Stimulated activated naive CD8-positive, alpha-beta T cell treated with anti-CD3 and anti-CD28 coated beads, Interleukin-15, Interleukin-2, amounts not matched to agents 100 ng/mL and 50 ng/mL, for 24 hours (primary cell): Measurements from ENCODE around the gene VWF.
A peak's percentile ranks its signal among the peaks of the same experiment; 100 is the strongest.
"Not testable (repeated sequence)": the region's sequence is repeated elsewhere in the genome, so short reads cannot be mapped to it uniquely, and the experiment has no call there.

ENCODE experiments used
- H3K27ac Mint-ChIP-seq: one replicate; pipeline ENCODE4 v1.8.0; 2021; ENCODE audit warnings: mild to moderate bottlenecking, mixed read lengths
- H3K27me3 Mint-ChIP-seq: one replicate; pipeline ENCODE4 v1.8.0; 2021; ENCODE audit warnings: mixed read lengths
- H3K36me3 Mint-ChIP-seq: one replicate; pipeline ENCODE4 v1.8.0; 2021; ENCODE audit warnings: low read depth, mixed read lengths
- H3K4me1 Mint-ChIP-seq: one replicate; pipeline ENCODE4 v1.8.0; 2021; ENCODE audit warnings: low read depth, mixed read lengths
- H3K4me3 Mint-ChIP-seq: one replicate; pipeline ENCODE4 v1.8.0; 2021; ENCODE audit warnings: mild to moderate bottlenecking, mixed read lengths
- H3K9me3 Mint-ChIP-seq: one replicate; pipeline ENCODE4 v1.8.0; 2021; ENCODE audit warnings: mixed read lengths

Gene VWF

DNA sequence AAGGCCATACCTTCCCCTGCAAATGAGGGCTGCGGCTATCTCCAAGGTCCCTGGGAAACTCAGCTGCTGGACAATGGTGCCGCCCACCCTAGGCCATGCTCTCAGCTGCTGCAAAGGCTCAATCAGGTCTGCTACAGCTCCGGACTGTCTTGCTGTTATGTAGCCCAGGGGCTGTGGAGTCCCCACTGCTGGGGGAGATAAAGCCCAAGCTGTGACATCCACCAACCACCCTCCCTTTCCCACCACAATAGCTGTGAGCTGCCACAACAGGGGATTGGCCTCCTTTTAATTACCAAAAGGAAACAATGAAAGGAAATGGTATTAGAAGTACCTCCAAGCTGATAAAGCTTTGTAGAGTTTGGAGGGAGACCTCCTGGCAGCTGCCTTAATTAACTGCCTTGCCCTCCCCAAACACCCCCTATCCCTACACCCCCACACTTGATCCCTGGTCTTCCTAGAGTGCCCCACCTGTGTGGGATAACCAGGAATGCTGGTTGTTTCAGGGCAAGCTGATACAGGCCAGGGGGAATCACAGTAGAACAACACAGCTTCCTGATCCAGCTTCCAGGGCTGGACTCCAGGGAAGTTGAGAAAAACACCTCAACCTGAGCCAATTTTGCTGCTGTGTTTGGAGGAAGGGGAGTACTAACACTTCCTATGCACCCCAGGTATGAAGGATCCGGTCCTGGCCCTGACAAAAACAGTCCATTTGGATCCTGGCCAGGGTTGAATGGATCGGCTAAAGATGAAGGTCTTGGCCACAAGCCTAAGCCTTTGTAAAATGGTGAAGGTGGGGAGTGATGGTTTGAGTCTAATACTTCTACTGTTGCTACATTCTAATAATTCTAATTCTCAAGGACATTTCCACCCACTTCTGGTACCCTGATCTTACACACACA is at the start of gene VWF:
Gene VWF, minus strand, starts transcription at position 260 of the 899 bp plus-strand sequence. CDS start 1,474 bp downstream, outside the sequence.
- H3K36me3 Mint-ChIP-seq, result no peaks in the 10 kb centered on the region
- H3K9me3 Mint-ChIP-seq, result no peaks in the 10 kb centered on the region
- no peak within 1 kb of the TSS for H3K27ac Mint-ChIP-seq
- no peaks in the 10 kb centered on the region for H3K4me1 Mint-ChIP-seq
- H3K4me3 Mint-ChIP-seq, result no peak within 1 kb of the TSS
- no peaks in the 10 kb centered on the region for H3K27me3 Mint-ChIP-seq

DNA sequence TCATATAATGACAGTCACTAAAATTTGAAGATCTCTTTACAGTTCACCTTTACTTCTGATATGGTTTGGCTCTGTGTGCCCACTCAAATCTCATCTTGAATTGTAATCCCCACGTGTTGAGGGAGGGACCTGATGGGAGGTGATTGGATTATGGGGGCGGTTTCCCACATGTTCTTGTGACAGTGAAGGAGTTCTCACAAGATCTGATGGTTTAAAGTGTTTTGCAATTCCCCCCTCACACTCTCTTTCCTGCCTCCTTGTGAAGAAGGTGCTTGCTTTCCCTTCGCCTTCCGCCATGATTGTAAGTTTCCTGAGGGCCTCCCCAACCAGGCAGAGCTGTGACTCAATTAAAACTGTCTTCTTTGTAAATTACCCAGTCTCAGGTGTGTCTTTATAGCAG is 48.4 kb upstream of the VWF start:
- Mint-ChIP-seq H3K9me3 (no peaks in the 10 kb centered on the region), H3K4me3 (no peak overlapping the region), H3K4me1 (peaks cover 19% of the 10 kb centered on the region), H3K27ac (no peak overlapping the region), H3K27me3 (no peaks in the 10 kb centered on the region), H3K36me3 (no peaks in the 10 kb centered on the region)

DNA sequence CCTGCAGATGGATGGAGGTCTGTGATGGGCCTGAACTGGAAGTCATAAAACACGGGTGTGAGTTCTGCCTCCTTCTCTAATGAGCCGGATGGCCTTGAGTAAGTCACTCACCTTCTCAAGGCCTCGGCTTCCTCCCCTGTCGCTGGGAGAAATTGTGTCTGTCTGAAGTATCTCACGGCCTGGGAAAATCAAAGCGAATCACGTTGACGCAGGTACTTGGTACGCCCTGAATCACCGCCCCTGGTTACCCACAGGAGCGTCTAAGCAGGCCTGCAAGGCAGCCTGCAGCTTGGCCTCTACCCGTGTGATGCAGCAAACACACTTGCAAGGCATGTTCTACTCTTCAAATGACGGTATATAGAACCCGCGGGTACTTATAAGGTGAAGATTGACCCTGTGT is 47.6 kb upstream of the VWF start:
- Mint-ChIP-seq H3K27me3 (no peaks in the 10 kb centered on the region), H3K4me3 (no peak overlapping the region), H3K27ac (no peak overlapping the region), H3K36me3 (no peaks in the 10 kb centered on the region), H3K9me3 (no peaks in the 10 kb centered on the region), H3K4me1 (peaks cover 27% of the 10 kb centered on the region)

DNA sequence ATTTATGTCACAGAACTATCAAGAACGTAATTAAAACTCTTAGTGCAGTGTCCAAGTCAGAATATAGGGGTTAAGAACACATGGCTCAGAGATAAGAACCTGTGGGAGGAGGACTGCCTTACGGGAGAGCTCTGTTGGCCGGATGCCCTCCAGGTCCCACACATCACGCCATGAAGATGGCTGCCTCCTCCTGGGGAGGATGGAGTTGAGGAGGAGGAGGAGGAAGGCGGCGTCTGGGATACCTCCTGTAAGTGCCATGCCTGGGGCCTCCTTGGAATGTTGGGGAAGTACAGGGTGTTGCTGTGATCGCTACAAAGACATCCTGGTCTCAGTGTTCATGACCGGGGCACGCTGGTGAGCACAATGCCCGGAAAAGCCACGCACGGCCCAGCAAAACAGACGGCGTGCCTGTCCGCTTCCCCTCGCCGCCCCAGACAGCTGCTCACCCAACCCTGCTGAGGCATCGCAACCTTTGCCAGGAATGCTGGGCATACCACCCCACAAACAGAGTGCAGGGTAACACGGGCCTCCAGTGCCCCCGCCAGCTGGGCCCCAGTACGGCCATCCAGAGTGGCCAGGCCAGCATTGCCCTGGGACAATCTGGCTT is 47.0 kb upstream of the VWF start:
- Mint-ChIP-seq H3K4me3 (no peak overlapping the region), H3K36me3 (no peaks in the 10 kb centered on the region)

DNA sequence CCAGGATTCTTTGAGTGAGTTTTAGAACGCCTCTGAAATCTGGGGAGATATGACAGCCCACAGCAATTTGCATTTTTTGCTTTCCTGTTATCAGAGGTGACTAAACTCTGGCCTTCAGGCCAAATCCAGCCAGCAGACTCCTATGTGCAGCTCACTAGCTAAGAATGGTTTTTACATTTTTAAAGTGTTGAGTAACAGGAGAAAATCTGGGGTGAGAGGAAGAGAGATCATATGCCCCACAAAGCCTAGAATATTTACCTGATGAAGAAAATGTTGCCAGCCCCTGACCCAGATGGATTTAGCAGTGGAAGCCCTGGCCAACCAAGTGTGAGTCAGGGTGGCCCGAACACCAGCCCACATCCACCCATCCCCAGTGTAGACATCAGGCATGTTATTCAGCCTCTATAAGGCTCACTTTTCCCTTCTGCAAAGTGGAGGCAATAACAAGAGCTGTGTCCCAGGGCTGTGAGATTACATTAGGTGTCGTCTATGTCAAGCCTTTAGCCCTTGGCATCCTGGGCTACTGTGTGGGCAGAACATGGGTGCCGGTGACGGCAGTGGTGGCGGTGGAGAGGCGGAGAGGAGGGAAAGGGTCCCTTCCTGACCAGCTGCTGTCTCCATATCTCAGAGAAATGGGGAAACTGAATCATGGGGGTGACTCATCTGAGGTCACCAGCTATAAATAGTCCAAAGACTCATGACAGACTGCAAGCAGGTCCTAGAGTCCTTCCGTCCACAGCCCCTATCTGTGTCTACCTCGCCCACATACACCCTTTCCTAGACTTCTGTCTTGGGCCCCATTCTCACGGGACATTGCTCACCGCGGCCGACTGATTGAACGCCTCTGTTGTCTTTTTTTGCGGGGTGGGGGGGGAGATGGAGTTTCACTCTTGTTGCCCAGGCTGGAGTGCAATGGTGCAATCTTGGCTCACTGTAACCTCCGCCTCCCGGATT is 43.1 kb upstream of the VWF start:
- H3K36me3 Mint-ChIP-seq, result no peaks in the 10 kb centered on the region
- H3K9me3 Mint-ChIP-seq, result no peaks in the 10 kb centered on the region
- H3K27me3 Mint-ChIP-seq, result no peaks in the 10 kb centered on the region
- H3K4me3 Mint-ChIP-seq, result peak overlapping the region; percentile 75
- peak overlapping the region; percentile 97 for H3K27ac Mint-ChIP-seq
- peaks cover 44% of the 10 kb centered on the region for H3K4me1 Mint-ChIP-seq

More for the DNA sequence above, 47.0 kb upstream of the VWF start:
- no peak overlapping the region for H3K27ac Mint-ChIP-seq
- H3K4me1 Mint-ChIP-seq, result peaks cover 32% of the 10 kb centered on the region
- no peaks in the 10 kb centered on the region for H3K9me3 Mint-ChIP-seq
- no peaks in the 10 kb centered on the region for H3K27me3 Mint-ChIP-seq

DNA sequence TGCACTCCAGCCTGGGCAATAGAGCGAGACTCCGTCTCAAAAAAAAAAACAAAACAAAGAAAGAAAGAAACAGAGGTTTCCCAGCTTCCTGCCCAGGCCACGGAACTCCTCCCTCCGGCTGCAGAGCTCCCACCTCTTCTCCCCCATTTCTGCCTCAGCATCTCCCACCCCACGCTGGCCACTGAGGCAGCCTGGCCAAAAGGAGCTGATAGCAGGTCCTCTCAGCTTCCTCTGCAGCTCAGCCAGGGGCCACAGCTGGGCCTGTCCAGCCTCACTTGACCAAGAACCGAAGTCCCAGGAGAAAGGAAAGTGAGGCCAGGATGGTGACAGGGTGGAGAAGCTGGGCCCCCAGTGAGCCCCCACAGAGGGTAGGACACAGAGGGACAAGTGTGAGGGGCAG is 42.3 kb upstream of the VWF start:
- H3K9me3 Mint-ChIP-seq, result no peaks in the 10 kb centered on the region
- H3K36me3 Mint-ChIP-seq, result no peaks in the 10 kb centered on the region
- H3K4me3 Mint-ChIP-seq, result no peak overlapping the region
- peak overlapping the region; percentile 97 for H3K27ac Mint-ChIP-seq
- peaks cover 44% of the 10 kb centered on the region for H3K4me1 Mint-ChIP-seq
- no peaks in the 10 kb centered on the region for H3K27me3 Mint-ChIP-seq

DNA sequence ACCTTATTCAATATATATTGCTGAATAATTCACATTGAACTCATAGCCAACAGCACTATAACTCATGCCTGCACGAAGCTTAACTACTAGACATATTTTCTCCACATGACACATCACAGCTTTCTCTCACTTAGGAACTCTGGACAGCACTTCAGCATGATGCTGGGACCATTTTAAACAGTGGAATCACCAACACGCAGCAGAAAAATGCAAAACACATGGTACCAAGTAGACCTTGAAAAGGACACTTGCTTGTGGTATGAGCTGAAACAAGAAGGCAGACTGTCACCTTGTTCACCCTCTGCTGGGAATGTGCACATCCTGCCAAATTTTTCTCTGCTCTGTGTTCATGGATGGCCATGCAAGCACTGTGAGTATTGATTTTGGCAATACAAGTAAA is 40.9 kb upstream of the VWF start:
- H3K27ac Mint-ChIP-seq, result no peak overlapping the region
- no peaks in the 10 kb centered on the region for H3K36me3 Mint-ChIP-seq
- no peaks in the 10 kb centered on the region for H3K9me3 Mint-ChIP-seq
- no peak overlapping the region for H3K4me3 Mint-ChIP-seq
- no peaks in the 10 kb centered on the region for H3K27me3 Mint-ChIP-seq
- peaks cover 44% of the 10 kb centered on the region for H3K4me1 Mint-ChIP-seq

DNA sequence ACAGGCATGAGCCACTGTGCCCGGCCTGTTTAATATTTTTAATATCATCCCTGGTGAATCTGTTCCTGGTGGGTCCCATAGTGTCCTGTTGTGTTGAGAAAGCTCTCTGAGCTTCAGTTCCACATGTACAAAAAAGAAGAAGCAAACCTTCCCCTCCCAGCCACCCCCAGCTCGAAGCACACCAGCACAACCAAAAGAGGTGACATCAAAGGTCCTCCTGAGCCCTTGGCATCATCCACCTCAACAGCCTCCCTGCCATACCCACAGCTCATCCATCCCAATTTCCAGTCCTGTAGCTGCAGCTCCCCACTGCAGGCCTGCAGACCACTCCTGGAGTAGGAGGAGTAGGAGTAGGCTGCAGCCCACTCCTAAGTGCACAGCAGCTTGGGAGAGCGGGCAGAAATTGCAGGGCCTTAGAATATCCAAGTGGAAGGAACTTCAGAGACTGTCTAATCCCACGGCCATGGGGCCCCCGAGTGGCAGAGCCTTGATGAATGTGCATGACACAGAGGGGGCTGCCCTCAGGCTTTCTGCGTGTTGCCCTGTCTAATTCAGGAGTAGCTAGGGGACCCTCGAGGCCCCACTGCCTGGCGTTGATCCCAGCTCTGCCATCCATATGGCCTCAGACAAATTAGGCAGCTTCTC is 39.1 kb upstream of the VWF start:
- Mint-ChIP-seq H3K9me3 (no peaks in the 10 kb centered on the region), H3K27me3 (no peaks in the 10 kb centered on the region), H3K4me3 (no peak overlapping the region), H3K27ac (no peak overlapping the region), H3K36me3 (no peaks in the 10 kb centered on the region), H3K4me1 (peaks cover 32% of the 10 kb centered on the region)

DNA sequence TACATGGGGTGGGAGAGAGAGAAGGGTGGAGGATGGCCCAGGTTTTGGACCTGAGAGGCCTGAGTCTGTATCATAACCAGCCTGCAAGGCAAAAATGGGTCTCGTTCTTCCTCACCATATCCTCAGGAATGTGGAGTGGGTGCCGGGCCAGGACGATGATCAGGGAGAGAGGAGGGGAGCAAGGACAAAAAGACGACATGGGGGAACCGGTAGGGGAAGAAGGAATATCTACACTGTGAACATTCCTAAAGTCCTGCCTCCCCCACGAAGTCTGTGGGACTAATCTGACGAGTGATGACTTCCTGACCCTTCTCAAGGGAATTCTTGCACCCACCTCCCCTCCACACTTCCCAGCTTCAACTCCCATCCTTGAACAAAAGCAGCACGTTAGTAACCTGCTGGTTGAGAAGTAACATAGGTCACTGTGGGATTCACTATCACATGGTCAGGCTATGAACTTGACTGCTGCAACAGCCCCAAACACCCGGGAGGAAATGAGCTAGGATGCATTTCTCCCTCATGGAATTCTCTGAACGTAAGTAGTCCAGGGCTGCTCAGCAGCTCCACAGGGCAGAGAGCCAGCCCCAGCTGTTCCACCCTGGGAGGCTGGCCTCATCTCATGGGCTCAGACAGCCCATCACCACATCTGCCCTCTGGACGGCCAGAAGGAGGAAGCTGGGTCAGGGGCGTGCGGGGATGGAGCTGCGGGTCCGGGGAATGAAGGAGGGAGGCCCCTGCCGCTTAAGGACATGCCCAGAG is 36.8 kb upstream of the VWF start:
- Mint-ChIP-seq H3K4me1 (peaks cover 15% of the 10 kb centered on the region), H3K27me3 (no peaks in the 10 kb centered on the region), H3K4me3 (no peak overlapping the region), H3K27ac (no peak overlapping the region), H3K9me3 (no peaks in the 10 kb centered on the region), H3K36me3 (no peaks in the 10 kb centered on the region)

DNA sequence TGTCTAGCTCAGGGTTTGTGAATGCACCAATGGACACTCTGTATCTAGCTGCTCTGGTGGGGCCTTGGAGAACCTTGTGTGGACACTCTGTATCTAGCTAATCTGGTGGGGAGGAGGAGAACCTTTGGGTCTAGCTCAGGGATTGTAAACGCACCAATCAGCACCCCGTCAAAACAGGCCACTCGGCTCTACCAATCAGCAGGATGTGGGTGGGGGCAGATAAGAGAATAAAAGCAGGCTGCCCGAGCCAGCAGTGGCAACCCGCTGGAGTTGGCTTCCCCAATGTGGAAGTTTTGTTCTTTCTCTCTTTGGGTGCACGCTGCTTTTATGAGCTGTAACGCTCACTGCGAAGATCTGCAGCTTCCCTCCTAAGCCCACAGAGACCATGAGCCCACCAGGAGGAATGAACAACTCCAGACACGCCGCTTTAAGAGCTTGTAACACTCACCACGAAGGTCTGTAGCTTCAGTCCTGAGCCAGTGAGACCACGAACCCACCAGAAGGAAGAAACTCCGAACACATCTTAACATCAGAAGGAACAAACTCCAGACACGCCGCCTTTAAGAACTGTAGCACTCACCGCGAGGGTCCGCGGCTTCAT is 35.7 kb upstream of the VWF start:
- H3K27ac Mint-ChIP-seq, result not testable (repeated sequence)

DNA sequence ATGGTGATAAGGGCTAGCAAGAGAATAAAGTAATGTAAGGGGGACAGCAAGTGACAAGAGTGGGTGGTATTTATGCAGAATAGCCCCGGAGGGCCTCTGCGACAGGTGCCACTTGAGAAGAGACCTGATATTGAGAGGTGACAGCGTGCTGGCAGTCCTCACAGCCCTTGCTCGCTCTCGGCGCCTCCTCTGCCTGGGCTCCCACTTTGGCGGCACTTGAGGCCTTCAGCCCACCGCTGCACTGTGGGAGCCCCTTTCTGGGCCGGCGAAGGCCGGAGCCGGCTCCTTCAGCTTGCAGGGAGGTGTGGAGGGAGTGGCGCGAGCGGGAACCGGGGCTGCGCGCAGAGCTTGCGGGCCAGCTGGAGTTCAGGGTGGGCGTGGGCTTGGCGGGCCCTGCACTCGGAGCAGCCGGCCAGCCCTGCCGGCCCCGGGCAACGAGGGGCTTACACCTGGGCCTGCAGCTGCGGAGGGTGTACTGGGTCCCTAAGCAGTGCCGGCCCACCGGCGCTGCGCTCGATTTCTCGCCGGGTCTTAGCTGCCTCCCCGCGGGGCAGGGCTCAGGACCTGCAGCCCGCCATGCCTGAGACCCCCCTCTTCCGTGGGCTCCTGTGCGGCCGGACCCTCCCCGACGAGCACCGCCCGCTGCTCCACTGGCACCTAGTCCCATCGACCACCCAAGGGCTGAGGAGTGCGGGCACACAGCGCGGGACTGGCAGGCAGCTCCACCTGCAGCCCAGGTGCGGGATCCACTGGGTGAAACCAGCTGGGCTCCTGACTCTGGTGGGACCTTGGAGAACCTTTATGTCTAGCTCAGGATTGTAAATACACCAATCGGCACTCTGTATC is 34.9 kb upstream of the VWF start:
- H3K36me3 Mint-ChIP-seq, H3K9me3 Mint-ChIP-seq, H3K4me1 Mint-ChIP-seq, H3K27me3 Mint-ChIP-seq, H3K4me3 Mint-ChIP-seq: not testable (repeated sequence)
- peak overlapping the region; percentile 32 for H3K27ac Mint-ChIP-seq

More for the DNA sequence above, 35.7 kb upstream of the VWF start:
- not testable (repeated sequence) for H3K9me3 Mint-ChIP-seq, H3K4me1 Mint-ChIP-seq, H3K36me3 Mint-ChIP-seq, H3K27me3 Mint-ChIP-seq, H3K4me3 Mint-ChIP-seq

DNA sequence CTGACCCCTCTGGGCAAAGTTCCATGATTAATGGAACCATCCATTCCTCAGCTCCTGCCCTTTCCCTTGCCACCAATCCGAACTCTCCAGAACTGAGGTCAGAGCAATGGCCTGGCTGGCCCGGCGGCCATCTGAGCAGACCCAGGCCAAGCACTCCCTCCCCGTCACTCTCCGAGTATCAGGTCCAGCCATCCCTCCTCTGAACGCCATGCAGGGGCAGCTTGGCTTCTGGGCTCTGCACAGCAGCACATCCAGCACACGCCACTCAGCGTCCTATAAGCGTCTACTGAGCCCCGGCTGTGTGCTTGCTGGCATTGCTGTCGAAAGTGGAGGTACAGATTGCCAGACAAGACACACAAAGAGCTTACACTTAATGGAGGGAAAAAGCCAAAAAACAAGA is 34.3 kb upstream of the VWF start:
- Mint-ChIP-seq H3K36me3 (no peaks in the 10 kb centered on the region), H3K4me3 (no peak overlapping the region), H3K27me3 (no peaks in the 10 kb centered on the region), H3K9me3 (no peaks in the 10 kb centered on the region), H3K27ac (peak overlapping the region; percentile 32), H3K4me1 (peaks cover 6% of the 10 kb centered on the region)

DNA sequence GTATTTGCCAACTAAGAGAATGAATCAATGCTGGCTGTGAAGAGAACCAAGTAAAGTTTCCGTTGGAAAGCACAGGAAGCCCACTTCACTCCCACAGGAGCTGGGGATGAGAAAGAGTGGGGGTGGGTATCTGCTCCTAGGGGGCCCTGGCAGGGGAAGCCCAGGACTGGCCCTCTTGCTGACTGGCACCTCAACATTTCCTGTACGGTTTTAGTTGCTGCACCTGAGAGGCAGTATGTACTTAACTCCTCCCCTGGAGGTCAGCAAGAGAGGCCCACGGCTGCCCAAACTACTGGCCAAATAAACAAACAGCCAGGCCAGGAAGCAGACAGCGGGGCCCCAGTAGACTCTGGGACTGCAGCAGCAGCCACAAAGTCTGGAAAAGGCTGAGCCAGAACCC is 33.8 kb upstream of the VWF start:
- Mint-ChIP-seq H3K4me1 (peaks cover 6% of the 10 kb centered on the region), H3K4me3 (no peak overlapping the region), H3K9me3 (no peaks in the 10 kb centered on the region), H3K27ac (no peak overlapping the region), H3K27me3 (no peaks in the 10 kb centered on the region), H3K36me3 (no peaks in the 10 kb centered on the region)
